Stimulated activated memory B cell treated with anti-CD40 and anti-IgM and Interleukin-4, amounts not matched to agents 10 μg/mL and 1 μg/mL and 100 μg/mL, for 72 hours (primary cell): ENCODE results near the gene KRT16.
"Not testable (repeated sequence)": the region's sequence is repeated elsewhere in the genome, so short reads cannot be mapped to it uniquely, and the experiment has no call there.

Experiments used
- ATAC-seq: fragments of 150-1000 bp; cut with Tn5 transposase; 2 replicates; pipeline ENCODE4 v1.10.0; 2021
- H3K27ac Mint-ChIP-seq: one replicate; pipeline ENCODE4 v1.8.0; 2022; ENCODE audit warnings: mild to moderate bottlenecking, mixed read lengths
- H3K27me3 Mint-ChIP-seq: one replicate; pipeline ENCODE4 v1.8.0; 2022; ENCODE audit warnings: mixed read lengths
- H3K36me3 Mint-ChIP-seq: one replicate; pipeline ENCODE4 v1.8.0; 2022; ENCODE audit warnings: mixed read lengths
- H3K4me1 Mint-ChIP-seq: one replicate; pipeline ENCODE4 v1.8.0; 2022; ENCODE audit warnings: mixed read lengths
- H3K4me3 Mint-ChIP-seq: one replicate; pipeline ENCODE4 v1.8.0; 2022; ENCODE audit warnings: mild to moderate bottlenecking, moderate library complexity, mixed read lengths
- H3K9me3 Mint-ChIP-seq: one replicate; pipeline ENCODE4 v1.8.0; 2022; ENCODE audit warnings: mixed read lengths

Gene KRT16

DNA sequence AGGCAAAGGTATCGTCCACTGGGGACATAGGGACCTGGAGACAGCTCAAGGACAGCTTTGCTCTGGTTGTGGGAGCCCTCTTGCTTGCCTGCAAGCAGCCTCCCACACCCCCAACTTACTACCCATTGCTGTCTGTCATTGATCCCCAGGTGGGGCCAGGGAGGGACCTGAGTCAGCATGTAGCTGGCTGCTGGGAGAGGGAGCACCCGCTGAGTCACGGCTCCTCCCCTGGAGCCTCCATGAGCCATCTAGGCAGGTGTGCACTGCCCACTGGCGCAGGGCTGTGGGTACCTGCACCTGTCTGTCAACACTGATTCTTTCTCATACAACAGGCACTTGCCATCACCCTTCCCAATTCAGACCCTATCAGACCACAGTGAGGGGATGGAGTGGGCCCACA lies 35.8 kb downstream of the KRT16 start:
- not testable (repeated sequence) for H3K9me3 Mint-ChIP-seq, H3K27ac Mint-ChIP-seq, H3K4me3 Mint-ChIP-seq, H3K4me1 Mint-ChIP-seq, H3K36me3 Mint-ChIP-seq, ATAC-seq
- H3K27me3 Mint-ChIP-seq: peaks cover 73% of the 10 kb centered on the region

DNA sequence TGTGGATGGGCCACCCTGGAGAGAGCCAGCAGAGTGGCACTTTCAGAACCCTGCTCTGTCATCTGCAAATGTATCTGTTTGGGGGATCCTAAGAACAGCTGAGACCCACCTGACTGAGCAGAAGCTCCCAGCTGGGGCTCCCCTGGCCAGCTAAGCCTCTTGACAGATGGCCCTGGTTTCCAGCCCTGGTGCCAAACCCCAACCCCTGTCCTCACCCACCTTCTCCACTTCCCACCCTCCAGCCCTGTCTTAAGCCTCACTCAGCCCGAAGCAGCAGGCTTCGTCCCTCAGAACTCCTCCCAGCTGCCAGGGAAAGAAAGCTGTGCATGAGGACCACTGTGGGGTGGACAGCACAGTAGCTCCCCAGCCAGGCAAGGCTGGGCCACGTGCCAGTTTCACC lies 37.2 kb downstream of the KRT16 start:
- Mint-ChIP-seq H3K36me3 (no peaks in the 10 kb centered on the region), H3K27me3 (peaks cover 72% of the 10 kb centered on the region), H3K9me3 (no peaks in the 10 kb centered on the region), H3K4me1 (no peaks in the 10 kb centered on the region), H3K27ac (no peak overlapping the region), H3K4me3 (no peak overlapping the region)
- no peak for ATAC-seq

DNA sequence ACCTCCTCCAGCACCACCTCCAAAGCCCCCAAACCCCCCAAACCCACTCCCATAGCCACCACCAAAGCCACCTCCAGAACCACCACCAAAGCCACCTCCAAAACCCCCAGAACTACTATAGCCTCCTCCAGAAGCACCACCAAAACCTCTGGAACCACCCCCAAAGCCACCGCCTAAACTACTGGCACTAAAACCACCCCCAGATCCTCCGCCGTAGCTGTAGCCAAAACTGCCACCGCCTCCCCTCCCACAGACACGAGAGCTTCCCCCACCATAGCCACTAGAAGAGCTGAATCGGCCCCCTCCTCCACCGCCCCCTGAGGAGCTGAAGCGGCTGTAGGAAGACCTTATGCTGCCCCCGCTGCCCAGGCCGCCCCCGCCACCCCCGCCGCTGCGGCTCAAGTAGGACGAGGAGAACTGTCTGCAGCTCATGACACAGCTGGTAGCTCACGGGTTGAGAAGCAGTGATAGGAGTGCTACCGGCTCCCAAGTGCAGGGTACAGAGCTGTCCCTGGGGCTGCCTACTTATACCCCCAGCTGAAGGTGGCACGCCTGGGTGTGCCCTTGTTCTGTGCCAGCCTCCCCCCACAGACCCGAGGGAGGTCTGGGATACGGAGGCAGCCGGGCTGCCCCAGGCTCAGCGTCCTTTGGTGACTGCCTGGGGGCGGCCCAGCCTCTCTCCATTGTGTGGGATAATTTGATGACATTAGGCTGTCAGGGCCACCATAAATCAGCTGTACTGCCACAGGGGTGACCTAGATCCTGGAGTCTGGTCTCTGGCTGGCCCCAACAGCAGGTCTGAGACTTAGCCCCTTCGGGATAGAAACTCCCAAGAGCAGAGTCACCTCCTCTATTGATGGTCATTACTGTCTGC lies 40.8 kb downstream of the KRT16 start, which contains the start of gene KRT9:
Gene KRT9, minus strand, starts transcription at position 499 of the 874 bp plus-strand sequence. Its CDS starts 67 bp downstream, at position 432.
- Mint-ChIP-seq H3K36me3 (no peaks in the 10 kb centered on the region), H3K4me1 (peaks cover 8% of the 10 kb centered on the region), H3K9me3 (peaks cover 7% of the 10 kb centered on the region), H3K4me3 (no peak within 1 kb of the TSS), H3K27ac (no peak within 1 kb of the TSS), H3K27me3 (peaks cover 45% of the 10 kb centered on the region)
- ATAC-seq: peak; percentile 28

DNA sequence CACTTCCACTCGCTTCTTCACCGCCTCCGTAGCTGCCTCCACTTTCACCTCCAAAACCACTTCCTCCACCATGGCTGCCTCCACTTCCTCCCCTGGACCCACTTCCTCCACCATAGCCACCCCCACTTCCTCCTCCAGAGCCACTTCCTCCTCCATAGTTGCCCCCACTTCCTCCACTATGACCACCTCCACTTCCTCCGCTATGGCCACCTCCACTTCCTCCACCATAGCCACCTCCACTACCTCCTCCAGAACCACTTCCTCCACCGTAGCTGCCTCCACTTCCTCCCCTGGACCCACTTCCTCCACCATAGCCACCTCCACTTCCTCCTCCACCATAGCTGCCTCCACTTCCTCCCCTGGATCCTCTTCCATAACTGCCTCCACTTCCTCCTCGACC lies 45.2 kb downstream of the KRT16 start:
- Mint-ChIP-seq H3K36me3 (no peaks in the 10 kb centered on the region), H3K4me1 (peaks cover 8% of the 10 kb centered on the region), H3K27me3 (peaks cover 31% of the 10 kb centered on the region), H3K9me3 (peaks cover 7% of the 10 kb centered on the region), H3K27ac (no peak overlapping the region), H3K4me3 (no peak overlapping the region)
- no peak for ATAC-seq

DNA sequence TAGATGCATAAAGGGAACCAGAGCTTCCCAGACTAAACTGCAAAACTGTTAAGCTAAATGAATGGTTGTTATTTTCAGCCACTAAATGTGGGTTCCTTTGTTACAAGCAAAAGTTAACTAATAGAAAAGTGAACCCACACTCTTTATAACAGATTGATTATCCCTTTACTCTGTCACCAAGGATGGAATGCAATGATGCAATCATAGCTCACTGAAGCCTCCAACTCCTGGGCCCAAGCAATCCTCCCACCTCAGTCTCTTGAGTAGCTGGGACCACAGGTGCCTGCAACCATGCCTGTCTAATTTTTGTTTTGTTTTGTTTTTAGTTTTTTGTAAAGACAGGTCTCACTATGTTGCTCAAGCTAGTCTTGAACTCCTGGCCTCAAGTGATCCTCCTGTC lies 47.2 kb downstream of the KRT16 start:
- Mint-ChIP-seq H3K9me3 (peaks cover 7% of the 10 kb centered on the region), H3K27ac (no peak overlapping the region), H3K36me3 (no peaks in the 10 kb centered on the region), H3K27me3 (peaks cover 31% of the 10 kb centered on the region), H3K4me3 (no peak overlapping the region), H3K4me1 (peaks cover 8% of the 10 kb centered on the region)
- ATAC-seq: no peak

DNA sequence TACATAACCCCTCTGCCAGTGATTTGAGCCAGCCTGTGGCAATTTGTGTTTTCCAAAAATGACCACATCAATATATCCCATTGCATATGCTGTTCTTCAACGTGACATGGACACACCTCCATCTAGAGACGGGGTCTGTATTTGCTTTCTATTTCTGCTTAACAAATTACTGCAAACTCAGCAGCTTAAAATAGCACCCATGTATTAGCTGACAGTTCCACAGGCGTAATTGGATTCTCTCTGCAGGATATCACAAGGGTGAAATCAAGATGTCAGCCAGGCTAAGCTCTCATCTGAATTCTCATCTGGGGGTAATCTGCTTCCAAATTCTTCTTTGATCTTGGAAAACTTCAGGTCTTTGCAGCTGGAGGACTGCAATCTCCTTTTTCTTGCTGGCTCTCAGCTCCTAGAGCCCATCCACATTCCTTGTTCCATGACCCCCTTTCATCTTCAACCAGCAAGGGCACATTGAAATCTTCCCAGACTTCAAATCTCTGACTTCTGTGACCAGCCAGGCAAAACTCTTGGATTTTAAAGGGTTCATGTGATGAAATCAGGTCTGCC lies 48.9 kb downstream of the KRT16 start:
- H3K27me3 Mint-ChIP-seq: peaks cover 40% of the 10 kb centered on the region
- H3K4me1 Mint-ChIP-seq: peaks cover 8% of the 10 kb centered on the region
- H3K9me3 Mint-ChIP-seq: peaks cover 7% of the 10 kb centered on the region
- H3K4me3 Mint-ChIP-seq: no peak overlapping the region
- H3K27ac Mint-ChIP-seq: no peak overlapping the region
- no peaks in the 10 kb centered on the region for H3K36me3 Mint-ChIP-seq
- no peak for ATAC-seq

DNA sequence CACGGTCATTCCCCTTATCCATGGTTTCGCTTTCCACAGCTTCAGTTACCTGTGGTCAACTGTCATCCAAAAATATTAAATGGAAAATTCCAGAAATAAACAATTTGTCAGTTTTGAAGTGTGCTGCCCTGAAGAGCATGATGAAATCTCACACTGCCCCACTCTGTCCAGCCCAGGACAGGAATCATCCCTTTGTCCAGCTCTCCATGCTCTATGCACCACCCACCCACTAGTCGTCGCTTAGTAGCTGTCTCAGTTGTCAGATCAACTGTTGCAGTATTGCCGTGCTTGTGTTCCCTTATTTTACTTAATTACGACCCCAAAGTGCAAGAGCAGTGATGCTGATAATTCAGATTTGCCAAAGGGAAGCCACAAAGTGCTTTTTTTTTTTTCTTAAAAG lies 51.0 kb downstream of the KRT16 start:
- no peaks in the 10 kb centered on the region for H3K36me3 Mint-ChIP-seq
- no peaks in the 10 kb centered on the region for H3K4me1 Mint-ChIP-seq
- H3K27me3 Mint-ChIP-seq: peaks cover 60% of the 10 kb centered on the region
- ATAC-seq: no peak
- no peak overlapping the region for H3K4me3 Mint-ChIP-seq
- H3K9me3 Mint-ChIP-seq: no peaks in the 10 kb centered on the region
- H3K27ac Mint-ChIP-seq: no peak overlapping the region
